Myocyte (in vitro differentiated cells): ENCODE data around the gene TBC1D30. TPM values are rescaled to one million over a fixed set of nuclear protein-coding genes. Genes with fewer than 3 reads are reported as not detected.
A peak's percentile ranks its signal among the peaks of the same experiment; 100 is the strongest.

Experiments used
- DNase-seq: peaks from one replicate; pipeline ENCODE4 v3.0.0-alpha.2; 2012; ENCODE audit warnings: low read depth
- total RNA-seq: library from RNA; depleted of rRNA; stranded (reverse); fragments of >200 nt; gene quantifications from 2 replicates; pipeline ENCODE4 v1.2.3, GENCODE V29; 2014

Gene TBC1D30
- total RNA-seq, 1 donor from 2014 or later: 0.35 TPM

GRCh38 chr12:64907097-64907496 lies 82.7 kb downstream of the TBC1D30 start:
- no peak for DNase-seq

GRCh38 chr12:64909124-64909523 lies 84.7 kb downstream of the TBC1D30 start:
- no peak for DNase-seq

GRCh38 chr12:64911081-64911480 lies 86.6 kb downstream of the TBC1D30 start:
- no peak for DNase-seq

- DNase-seq: no peak
These were observed 87.5 kb downstream of the TBC1D30 start for GRCh38 chr12:64911912-64912311.

GRCh38 chr12:64912516-64913255 lies 88.2 kb downstream of the TBC1D30 start:
- peak; percentile 55 for DNase-seq

GRCh38 chr12:64915242-64915641 lies 90.8 kb downstream of the TBC1D30 start:
- DNase-seq: no peak

- DNase-seq: no peak
These were observed 92.2 kb downstream of the TBC1D30 start for GRCh38 chr12:64916411-64917261.

- DNase-seq: no peak
These were observed 93.9 kb downstream of the TBC1D30 start for GRCh38 chr12:64918344-64918743.

- DNase-seq: no peak
These were observed 94.4 kb downstream of the TBC1D30 start for GRCh38 chr12:64918801-64919200.

- DNase-seq: no peak
These were observed 98.4 kb downstream of the TBC1D30 start for GRCh38 chr12:64922853-64923252.

- no peak for DNase-seq
These were observed 99.1 kb downstream of the TBC1D30 start for GRCh38 chr12:64923536-64923935.

Other genes with a start within 250 kb of the TBC1D30 start
- gene RASSF3, start 214.2 kb upstream of the TBC1D30 start, total RNA-seq: 32.0 and 36.1 TPM in 2 replicates
- 187 and 201 TPM in 2 replicates for gene GNS, start 65.2 kb upstream of the TBC1D30 start, total RNA-seq